HG02884 (cell line): Measurements from ENCODE around the gene MICALL2.

ENCODE experiments used
- ATAC-seq: cut with Tn5 transposase; IDR thresholded peaks from one replicate; pipeline ENCODE4 v1.9.1; 2021; ENCODE audit warnings: mild to moderate bottlenecking, moderate library complexity; ENCODE audit not compliant: unreplicated experiment

MICALL2 gene

GRCh38 chr7:1419310-1419634 is 40.0 kb downstream of the MICALL2 start:
- ATAC-seq = no peak

GRCh38 chr7:1418505-1419309 is 40.6 kb downstream of the MICALL2 start:
- ATAC-seq = no peak

GRCh38 chr7:1415389-1415990 is 43.8 kb downstream of the MICALL2 start:
- no peak for ATAC-seq

- no peak for ATAC-seq
These were observed 45.2 kb downstream of the MICALL2 start for GRCh38 chr7:1413936-1414639.

GRCh38 chr7:1412322-1413261 is 46.7 kb downstream of the MICALL2 start:
- no peak for ATAC-seq

GRCh38 chr7:1411414-1411813 is 47.9 kb downstream of the MICALL2 start:
- ATAC-seq = no peak

- ATAC-seq = no peak
These were observed 48.3 kb downstream of the MICALL2 start for GRCh38 chr7:1410992-1411391.

- ATAC-seq = no peak
These were observed 49.7 kb downstream of the MICALL2 start for GRCh38 chr7:1409555-1409954.

GRCh38 chr7:1408466-1408865 is 50.8 kb downstream of the MICALL2 start:
- no peak for ATAC-seq

- no peak for ATAC-seq
These were observed 51.4 kb downstream of the MICALL2 start for GRCh38 chr7:1407892-1408291.

- no peak for ATAC-seq
These were observed 54.2 kb downstream of the MICALL2 start for GRCh38 chr7:1404898-1405548.

GRCh38 chr7:1404460-1404809 is 54.8 kb downstream of the MICALL2 start:
- ATAC-seq = no peak

- no peak for ATAC-seq
These were observed 55.4 kb downstream of the MICALL2 start for GRCh38 chr7:1403638-1404459.

GRCh38 chr7:1402791-1403637 is 56.3 kb downstream of the MICALL2 start:
- no peak for ATAC-seq

GRCh38 chr7:1402110-1402790 is 57.0 kb downstream of the MICALL2 start:
- ATAC-seq = no peak

GRCh38 chr7:1401011-1401410 is 58.3 kb downstream of the MICALL2 start:
- ATAC-seq = no peak

- no peak for ATAC-seq
These were observed 58.9 kb downstream of the MICALL2 start for GRCh38 chr7:1400371-1400770.
